Measurements from ENCODE around the gene RRP12. TPM values are rescaled to one million over a fixed set of nuclear protein-coding genes. Genes with fewer than 3 reads are reported as not detected.
A peak's percentile ranks its signal among the peaks of the same experiment; 100 is the strongest.
"Not testable (repeated sequence)": the region's sequence is repeated elsewhere in the genome, so short reads cannot be mapped to it uniquely, and the experiment has no call there.

Gene RRP12
- total and polyA plus RNA-seq, 5 donors, result 10.8 to 21.2 (median 16.7) TPM

- H3K4me3 ChIP-seq (ENCODE audit: low read length), result no peak overlapping the region
- no peak overlapping the region for H3K27ac ChIP-seq (ENCODE audit: low read length)
- no peaks in the 10 kb centered on the region for H3K27me3 ChIP-seq (ENCODE audit: control insufficient read depth, insufficient read depth)
- intact Hi-C loops (cut with DNase I), result loop anchor here in 1 of 4 donors (10.0 kb wide), 1 partner anchor 207 kb away; no protein-coding TSS in a partner anchor
- H3K9me3 ChIP-seq (ENCODE audit: control insufficient read depth, low read length), result no peaks in the 10 kb centered on the region
- peak; percentile 88 to 89 for ATAC-seq
- DNase-seq, result peak; percentile 32 to 64 (median 63)
- 3% methylated on average over 10 of the region's 10 CpGs for WGBS
- H3K4me1 ChIP-seq (ENCODE audit: control insufficient read depth, insufficient read depth, low read length), result no peaks in the 10 kb centered on the region
Observed at GRCh38 chr10:97407211-97407951, 6.2 kb upstream of the RRP12 start.

- intact Hi-C loops (cut with DNase I), result loop anchor here in 1 of 4 donors (10.0 kb wide), 1 partner anchor 208 kb away; no protein-coding TSS in a partner anchor
- DNase-seq; H3K4me1 ChIP-seq (ENCODE audit: control insufficient read depth, insufficient read depth, low read length); H3K27me3 ChIP-seq (ENCODE audit: control insufficient read depth, insufficient read depth); H3K27ac ChIP-seq (ENCODE audit: low read length); H3K9me3 ChIP-seq (ENCODE audit: control insufficient read depth, low read length); ATAC-seq; H3K4me3 ChIP-seq (ENCODE audit: low read length): not testable (repeated sequence)
- WGBS, result 81% methylated on average over 7 of the region's 7 CpGs
Observed at GRCh38 chr10:97406483-97406882, 5.3 kb upstream of the RRP12 start.

- no peak for ATAC-seq
- intact Hi-C loops (cut with DNase I), result loop anchor here in 1 of 4 donors (10.0 kb wide), 1 partner anchor 209 kb away; no protein-coding TSS in a partner anchor
- 71% methylated on average over 3 of the region's 3 CpGs for WGBS
Observed at GRCh38 chr10:97406064-97406463, 4.9 kb upstream of the RRP12 start.

GRCh38 chr10:97404044-97404443, 2.9 kb upstream of the RRP12 start:
- Histone ChIP-seq H3K4me1 (ENCODE audit: control insufficient read depth, insufficient read depth, low read length) (peaks cover 5% of the 10 kb centered on the region), H3K27me3 (ENCODE audit: control insufficient read depth, insufficient read depth) (no peaks in the 10 kb centered on the region), H3K27ac (ENCODE audit: low read length) (no peak overlapping the region), H3K9me3 (ENCODE audit: control insufficient read depth, low read length) (no peaks in the 10 kb centered on the region), H3K4me3 (ENCODE audit: low read length) (no peak overlapping the region)
- ATAC-seq (no peak), DNase-seq (no peak)
- intact Hi-C loops (cut with DNase I), result loop anchor here in 1 of 4 donors (10.0 kb wide), 1 partner anchor 211 kb away; no protein-coding TSS in a partner anchor

More at GRCh38 chr10:97406064-97406463, 4.9 kb upstream of the RRP12 start:
- Histone ChIP-seq H3K27me3 (ENCODE audit: control insufficient read depth, insufficient read depth) (no peaks in the 10 kb centered on the region), H3K27ac (ENCODE audit: low read length) (no peak overlapping the region), H3K9me3 (ENCODE audit: control insufficient read depth, low read length) (no peaks in the 10 kb centered on the region), H3K4me3 (ENCODE audit: low read length) (no peak overlapping the region), H3K4me1 (ENCODE audit: control insufficient read depth, insufficient read depth, low read length) (no peaks in the 10 kb centered on the region)
- DNase-seq, result no peak

GRCh38 chr10:97401455-97401919, 347 bp upstream of the RRP12 start:
- intact Hi-C loops (cut with DNase I), result loop anchor here in 1 of 4 donors (10.0 kb wide), 1 partner anchor 213 kb away; no protein-coding TSS in a partner anchor
- H3K27me3 ChIP-seq (ENCODE audit: control insufficient read depth, insufficient read depth), result no peaks in the 10 kb centered on the region
- ATAC-seq, result no peak
- no peak for DNase-seq
- no peaks in the 10 kb centered on the region for H3K9me3 ChIP-seq (ENCODE audit: control insufficient read depth, low read length)
- 70% methylated on average over 13 of the region's 13 CpGs for WGBS
- peak overlapping the region; percentile 8 for H3K4me3 ChIP-seq (ENCODE audit: low read length)
- H3K4me1 ChIP-seq (ENCODE audit: control insufficient read depth, insufficient read depth, low read length), result peaks cover 5% of the 10 kb centered on the region
- peak overlapping the region; percentile 27 for H3K27ac ChIP-seq (ENCODE audit: low read length)

- DNase-seq (peak in 2 of 3 donors; percentile 46 to 61), ATAC-seq (peak in 1 of 2 donors; percentile 61)
- Histone ChIP-seq H3K27me3 (ENCODE audit: control insufficient read depth, insufficient read depth) (no peaks in the 10 kb centered on the region), H3K27ac (ENCODE audit: low read length) (peak overlapping the region; percentile 88), H3K4me3 (ENCODE audit: low read length) (peak overlapping the region; percentile 80), H3K9me3 (ENCODE audit: control insufficient read depth, low read length) (no peaks in the 10 kb centered on the region), H3K4me1 (ENCODE audit: control insufficient read depth, insufficient read depth, low read length) (peaks cover 5% of the 10 kb centered on the region)
- intact Hi-C loops (cut with DNase I), result loop anchor here in 1 of 4 donors (10.0 kb wide), 1 partner anchor 215 kb away; no protein-coding TSS in a partner anchor
- 23% methylated on average over 21 of the region's 21 CpGs for WGBS
Observed at GRCh38 chr10:97399843-97400545, 1.1 kb downstream of the RRP12 start.

- H3K9me3 ChIP-seq (ENCODE audit: control insufficient read depth, low read length), result no peaks in the 10 kb centered on the region
- DNase-seq (no peak), ATAC-seq (no peak)
- no peak overlapping the region for H3K27ac ChIP-seq (ENCODE audit: low read length)
- no peak overlapping the region for H3K4me3 ChIP-seq (ENCODE audit: low read length)
- 72% methylated on average over 4 of the region's 4 CpGs for WGBS
- H3K27me3 ChIP-seq (ENCODE audit: control insufficient read depth, insufficient read depth), result no peaks in the 10 kb centered on the region
- intact Hi-C loops (cut with DNase I), result no loop called here
- peaks cover 5% of the 10 kb centered on the region for H3K4me1 ChIP-seq (ENCODE audit: control insufficient read depth, insufficient read depth, low read length)
Observed at GRCh38 chr10:97396056-97396455, 5.1 kb downstream of the RRP12 start.

GRCh38 chr10:97393034-97393573, 8.0 kb downstream of the RRP12 start:
- WGBS, result 94% methylated on average over 8 of the region's 8 CpGs
- intact Hi-C loops (cut with DNase I), result no loop called here
- ATAC-seq, result no peak
- Histone ChIP-seq H3K27ac (ENCODE audit: low read length) (no peak overlapping the region), H3K4me3 (ENCODE audit: low read length) (no peak overlapping the region), H3K4me1 (ENCODE audit: control insufficient read depth, insufficient read depth, low read length) (no peaks in the 10 kb centered on the region), H3K27me3 (ENCODE audit: control insufficient read depth, insufficient read depth) (no peaks in the 10 kb centered on the region), H3K9me3 (ENCODE audit: control insufficient read depth, low read length) (no peaks in the 10 kb centered on the region)
- no peak for DNase-seq

GRCh38 chr10:97390091-97390490, 11.0 kb downstream of the RRP12 start:
- ATAC-seq, result no peak
- WGBS, result 98% methylated on average over 5 of the region's 5 CpGs
- Histone ChIP-seq H3K27me3 (ENCODE audit: control insufficient read depth, insufficient read depth) (no peaks in the 10 kb centered on the region), H3K9me3 (ENCODE audit: control insufficient read depth, low read length) (no peaks in the 10 kb centered on the region), H3K4me1 (ENCODE audit: control insufficient read depth, insufficient read depth, low read length) (no peaks in the 10 kb centered on the region), H3K27ac (ENCODE audit: low read length) (no peak overlapping the region), H3K4me3 (ENCODE audit: low read length) (no peak overlapping the region)
- no peak for DNase-seq
- intact Hi-C loops (cut with DNase I), result no loop called here

- intact Hi-C loops (cut with DNase I), result no loop called here
- Histone ChIP-seq H3K4me3 (ENCODE audit: low read length) (no peak overlapping the region), H3K9me3 (ENCODE audit: control insufficient read depth, low read length) (no peaks in the 10 kb centered on the region), H3K27ac (ENCODE audit: low read length) (no peak overlapping the region), H3K27me3 (ENCODE audit: control insufficient read depth, insufficient read depth) (no peaks in the 10 kb centered on the region), H3K4me1 (ENCODE audit: control insufficient read depth, insufficient read depth, low read length) (no peaks in the 10 kb centered on the region)
- ATAC-seq (peak in 1 of 2 donors; percentile 47), DNase-seq (peak in 1 of 3 donors; percentile 73)
- WGBS, result 92% methylated on average over 5 of the region's 5 CpGs
Observed at GRCh38 chr10:97388152-97388551, 13.0 kb downstream of the RRP12 start.

GRCh38 chr10:97385565-97385964, 15.6 kb downstream of the RRP12 start:
- DNase-seq (no peak), ATAC-seq (peak in 1 of 2 donors; percentile 7)
- no peaks in the 10 kb centered on the region for H3K27me3 ChIP-seq (ENCODE audit: control insufficient read depth, insufficient read depth)
- H3K4me1 ChIP-seq (ENCODE audit: control insufficient read depth, insufficient read depth, low read length), result no peaks in the 10 kb centered on the region
- 83% methylated on average over 7 of the region's 7 CpGs for WGBS
- intact Hi-C loops (cut with DNase I), result no loop called here
- no peaks in the 10 kb centered on the region for H3K9me3 ChIP-seq (ENCODE audit: control insufficient read depth, low read length)
- H3K27ac ChIP-seq (ENCODE audit: low read length), result no peak overlapping the region
- no peak overlapping the region for H3K4me3 ChIP-seq (ENCODE audit: low read length)

Data from right cardiac atrium (tissue), 5 donors.